GM12875 (cell line): Measurements from ENCODE around the gene PLCB1.

Experiments
- H3K4me3 ChIP-seq: one replicate; pipeline ENCODE4 v1.5.1; 2011; ENCODE audit warnings: low read depth, low read length, control low read depth
- CTCF ChIP-seq: IDR thresholded peaks from 2 replicates; pipeline ENCODE4 v1.5.1; 2011; ENCODE audit warnings: low read depth, mild to moderate bottlenecking, control low read depth, inconsistent platforms, low read length, moderate library complexity, borderline replicate concordance; ENCODE audit not compliant: insufficient read depth

PLCB1 gene

DNA sequence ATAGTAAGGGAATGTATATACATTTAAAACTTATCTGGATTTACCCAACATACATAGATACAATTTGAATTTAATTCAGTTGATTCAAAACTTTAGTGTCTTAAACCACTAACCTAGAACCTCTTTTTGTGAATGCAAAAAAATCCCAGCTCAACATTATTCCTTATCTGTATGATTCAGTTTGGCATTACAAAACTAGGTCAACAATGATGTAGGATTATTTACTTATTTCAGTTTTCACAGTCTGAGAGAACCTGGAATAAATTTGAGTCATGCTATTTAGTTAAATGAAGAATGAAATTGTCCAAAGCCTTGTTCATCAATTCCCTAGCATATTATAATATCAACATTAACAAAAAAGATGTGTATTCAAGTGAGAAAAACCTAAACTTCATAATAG is 7.4 kb upstream of the PLCB1 start:
- TF ChIP-seq CTCF = no peak
- no peak overlapping the region for H3K4me3 ChIP-seq

DNA sequence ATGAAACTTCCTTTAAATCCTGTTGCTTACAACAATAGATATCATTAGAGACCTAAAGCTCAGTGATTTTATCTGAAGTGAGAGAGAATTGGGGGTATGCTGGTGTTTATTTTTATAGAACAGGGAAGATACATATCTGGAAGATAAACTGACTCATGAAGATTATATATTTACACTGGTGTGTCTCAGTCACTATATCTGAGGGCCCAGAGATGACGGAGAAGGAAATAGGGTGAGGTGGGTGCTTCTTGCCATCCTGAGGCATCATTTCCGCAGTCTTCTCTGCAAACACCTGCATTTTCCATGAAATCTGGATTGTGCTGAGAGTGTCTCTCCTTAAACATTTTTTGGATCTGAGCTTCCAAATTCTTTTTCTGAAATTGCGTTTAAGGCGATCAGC is 5.9 kb upstream of the PLCB1 start:
- H3K4me3 ChIP-seq = no peak overlapping the region
- no peak for TF ChIP-seq CTCF

- no peak overlapping the region for H3K4me3 ChIP-seq
- TF ChIP-seq CTCF = no peak
These were observed 5.2 kb upstream of the PLCB1 start for GRCh38 chr20:8126841-8127378.

DNA sequence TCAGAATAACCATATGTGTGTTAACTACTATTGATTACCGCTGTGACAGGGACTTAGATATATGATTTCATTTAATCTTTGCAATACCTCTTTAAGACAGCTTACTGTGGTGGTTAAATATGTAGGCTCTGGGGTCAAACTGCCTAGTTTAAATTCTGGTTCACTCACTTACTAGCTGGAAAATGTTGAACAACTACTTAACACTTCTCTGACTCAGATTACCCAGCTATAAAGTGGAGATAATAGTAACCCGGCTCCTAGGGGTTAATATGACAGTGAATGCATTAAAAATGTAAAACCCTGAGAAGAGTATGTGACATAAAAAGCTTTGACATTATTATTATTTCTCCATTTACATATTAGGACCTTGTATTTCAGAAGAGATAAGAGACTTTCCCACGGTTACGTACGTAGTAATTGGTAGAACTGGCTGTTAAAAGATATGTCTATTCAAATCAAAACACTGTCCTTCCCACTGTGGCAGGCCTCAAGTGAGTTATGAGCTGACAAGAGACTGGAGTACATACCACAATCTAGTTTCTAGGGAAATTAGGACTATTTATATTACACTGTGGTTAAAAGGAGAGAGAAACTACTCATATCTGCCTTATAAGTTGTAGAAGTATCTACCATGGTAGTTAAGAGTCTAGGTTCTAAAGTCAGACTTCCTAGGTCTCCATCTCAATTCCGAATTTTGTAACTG is 4.4 kb upstream of the PLCB1 start:
- H3K4me3 ChIP-seq = no peak overlapping the region
- TF ChIP-seq CTCF = no peak

DNA sequence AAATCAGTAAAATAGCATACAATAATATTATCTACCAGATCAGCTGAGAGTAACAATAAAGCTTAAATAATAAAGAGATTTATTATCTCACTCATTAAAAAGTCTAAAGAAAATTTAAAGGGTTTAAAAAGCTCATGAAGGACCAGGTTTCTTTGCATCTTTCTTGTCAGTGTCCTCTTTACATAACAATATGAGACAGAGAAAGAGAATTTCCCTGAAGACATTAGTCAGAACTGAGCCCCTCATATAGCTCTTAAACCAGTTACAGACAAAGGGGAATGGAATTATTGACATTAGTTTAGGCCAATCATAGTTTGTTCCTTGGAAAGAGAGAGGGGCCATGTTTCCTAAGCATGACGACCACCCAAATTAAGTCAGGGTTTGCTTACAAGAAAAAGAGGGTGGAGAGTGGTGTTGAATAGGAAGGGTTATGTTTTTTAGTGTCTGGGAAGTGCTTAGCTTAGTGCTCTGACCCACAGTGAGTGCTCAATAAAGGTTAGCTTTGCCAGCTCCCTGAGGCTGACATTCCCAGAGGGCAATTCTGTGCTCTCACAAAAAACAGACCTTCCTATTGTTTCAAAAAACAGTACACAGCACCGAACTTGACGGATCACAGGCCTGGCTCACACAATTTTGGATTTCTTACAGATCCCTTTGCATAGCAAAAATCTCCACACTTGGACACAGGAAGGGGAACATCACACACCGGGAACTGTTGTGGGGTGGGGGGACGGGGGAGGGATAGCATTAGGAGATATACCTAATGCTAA is 3.6 kb upstream of the PLCB1 start:
- TF ChIP-seq CTCF = no peak
- H3K4me3 ChIP-seq = no peak overlapping the region

GRCh38 chr20:8129211-8129976 is 2.7 kb upstream of the PLCB1 start:
- no peak for TF ChIP-seq CTCF

More at GRCh38 chr20:8129211-8129976, 2.7 kb upstream of the PLCB1 start:
- H3K4me3 ChIP-seq = no peak overlapping the region
